Measurements from ENCODE around the gene MARK2.
A peak's percentile ranks its signal among the peaks of the same experiment; 100 is the strongest.
"Not testable (repeated sequence)": the region's sequence is repeated elsewhere in the genome, so short reads cannot be mapped to it uniquely, and the experiment has no call there.

Gene MARK2

DNA sequence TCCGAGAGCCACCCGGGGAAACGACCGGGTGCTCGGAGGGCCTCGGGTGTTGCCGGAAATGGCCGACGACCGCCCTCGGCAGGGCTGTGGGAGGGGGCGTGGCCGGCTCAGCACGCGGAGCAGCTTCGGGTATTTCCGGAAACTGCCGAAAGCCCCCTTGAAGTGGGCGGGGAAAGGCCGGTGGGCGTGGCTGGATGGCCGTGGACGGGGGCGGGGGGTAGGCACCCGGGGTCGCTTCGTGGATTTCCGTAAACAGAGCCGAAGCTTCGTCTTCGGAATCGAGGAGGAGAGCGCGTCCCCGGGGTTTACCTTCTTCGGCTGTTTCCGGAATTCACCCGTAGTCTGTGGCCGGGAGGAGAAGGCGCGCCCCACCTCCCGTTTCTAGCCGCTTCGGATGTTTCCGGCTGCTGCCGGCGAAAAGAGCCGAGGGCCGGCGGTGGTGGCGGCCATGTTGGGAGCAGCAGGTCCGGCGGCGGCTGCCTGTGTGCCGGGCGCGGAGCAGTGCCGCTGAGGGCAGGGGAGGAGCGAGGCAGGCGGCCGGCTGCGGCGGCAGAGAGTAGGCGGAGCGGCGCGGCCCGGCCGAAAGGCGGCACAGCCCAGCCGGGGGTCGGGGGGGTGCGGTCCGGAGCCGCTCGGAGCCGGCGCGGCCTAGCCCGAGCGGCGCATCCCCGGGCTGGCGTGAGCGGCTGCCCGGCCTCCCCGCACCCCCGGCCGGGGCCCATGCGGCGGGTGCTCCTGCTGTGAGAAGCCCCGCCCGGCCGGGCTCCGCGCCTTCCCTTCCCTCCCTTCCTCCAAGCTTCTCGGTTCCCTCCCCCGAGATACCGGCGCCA lies at the start of gene MARK2:
Gene MARK2 (plus strand): TSS at position 433 of the 830 bp plus-strand sequence. CDS start 397 bp downstream, at position 830.
- DNase-seq: peak; percentile 98

DNA sequence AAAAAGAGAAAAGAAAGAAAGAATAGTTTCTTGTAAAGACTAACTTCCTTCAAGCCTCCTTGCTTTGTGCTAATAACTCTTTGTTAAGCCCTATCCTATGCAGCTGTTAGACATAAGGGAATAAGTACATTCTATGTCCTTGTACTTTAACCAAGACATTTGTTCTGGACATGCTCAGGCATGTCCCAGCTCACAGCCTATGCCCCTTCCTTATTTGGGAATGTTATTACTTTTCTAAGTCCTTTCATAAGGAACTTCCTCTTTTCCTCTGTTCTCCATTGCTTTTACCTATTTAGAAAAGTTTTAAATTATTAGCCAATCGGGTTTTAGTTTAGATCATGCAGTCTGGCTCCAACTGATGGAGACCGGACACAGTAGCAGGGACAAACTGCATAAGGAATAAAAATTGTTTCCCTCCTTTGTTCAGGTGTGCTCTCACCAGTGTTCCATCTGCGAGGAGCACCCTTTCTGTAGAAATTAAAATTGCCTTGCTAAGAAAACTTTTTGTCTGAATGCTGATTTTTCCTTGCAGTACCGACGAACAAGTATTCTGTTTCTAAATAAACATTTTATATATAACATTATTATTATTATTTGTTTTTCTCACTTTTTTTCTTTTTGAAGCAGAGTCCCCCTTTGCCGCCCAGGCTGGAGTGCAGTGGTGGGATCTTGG lies 47.3 kb upstream of the MARK2 start:
- DNase-seq: no peak

DNA sequence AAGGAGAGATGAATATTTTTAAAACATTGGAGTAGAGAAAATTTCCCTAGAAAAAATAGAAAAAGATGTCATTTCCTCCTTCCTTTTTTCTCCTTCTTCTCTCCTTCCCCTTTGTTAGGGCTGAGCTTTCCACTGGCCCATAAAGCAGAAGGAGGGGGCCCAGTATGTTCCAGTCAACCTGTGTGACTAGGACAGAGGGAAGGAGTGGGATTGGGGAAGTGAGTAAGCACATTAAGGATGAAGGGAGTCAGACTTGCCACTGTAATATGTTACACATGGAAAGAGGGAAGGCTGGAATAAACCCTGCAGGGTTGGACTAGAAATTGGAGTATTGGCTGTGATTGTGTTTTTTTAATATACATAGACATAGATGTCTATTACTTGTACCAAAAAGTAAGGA lies 45.7 kb upstream of the MARK2 start:
- DNase-seq: no peak

DNA sequence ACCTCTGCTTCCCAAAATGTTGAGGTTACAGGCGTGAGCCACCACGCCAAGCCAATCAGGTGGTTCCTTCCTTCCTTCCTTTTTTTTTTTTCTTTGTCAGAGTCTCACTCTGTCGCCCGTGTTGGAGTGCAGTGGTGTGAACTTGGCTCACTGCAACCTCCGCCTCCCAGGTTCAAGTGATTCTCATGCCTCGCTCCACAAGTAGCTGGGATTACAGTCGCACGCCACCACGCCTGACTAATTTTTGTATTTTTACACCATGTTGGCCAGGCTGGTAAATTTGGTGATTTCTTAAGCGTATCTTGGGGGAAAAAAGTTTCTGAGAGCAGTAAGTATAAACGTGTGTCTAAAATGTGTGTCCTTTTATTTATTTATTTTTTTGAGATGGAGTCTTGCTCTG lies 43.8 kb upstream of the MARK2 start:
- DNase-seq: no peak

DNA sequence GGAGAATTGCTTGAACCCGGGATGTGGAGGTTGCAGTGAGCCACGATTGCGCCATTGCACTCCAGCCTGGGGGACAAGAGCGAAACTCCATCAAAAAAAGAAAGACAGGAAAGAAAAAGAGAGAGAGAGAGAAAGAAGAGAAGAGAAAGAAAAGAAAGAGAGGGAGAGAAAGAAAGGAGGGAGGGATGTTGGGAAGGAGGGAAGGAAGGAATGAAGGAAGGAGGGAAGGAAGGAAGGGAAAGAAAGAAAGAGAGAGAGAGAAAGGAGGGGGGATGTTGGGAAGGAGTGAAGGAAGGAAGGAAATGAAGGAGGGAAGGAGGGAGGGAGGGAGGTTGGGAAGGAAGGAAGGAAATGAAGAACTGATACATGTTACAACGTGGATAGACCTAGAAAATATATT lies 38.0 kb upstream of the MARK2 start:
- DNase-seq: no peak

DNA sequence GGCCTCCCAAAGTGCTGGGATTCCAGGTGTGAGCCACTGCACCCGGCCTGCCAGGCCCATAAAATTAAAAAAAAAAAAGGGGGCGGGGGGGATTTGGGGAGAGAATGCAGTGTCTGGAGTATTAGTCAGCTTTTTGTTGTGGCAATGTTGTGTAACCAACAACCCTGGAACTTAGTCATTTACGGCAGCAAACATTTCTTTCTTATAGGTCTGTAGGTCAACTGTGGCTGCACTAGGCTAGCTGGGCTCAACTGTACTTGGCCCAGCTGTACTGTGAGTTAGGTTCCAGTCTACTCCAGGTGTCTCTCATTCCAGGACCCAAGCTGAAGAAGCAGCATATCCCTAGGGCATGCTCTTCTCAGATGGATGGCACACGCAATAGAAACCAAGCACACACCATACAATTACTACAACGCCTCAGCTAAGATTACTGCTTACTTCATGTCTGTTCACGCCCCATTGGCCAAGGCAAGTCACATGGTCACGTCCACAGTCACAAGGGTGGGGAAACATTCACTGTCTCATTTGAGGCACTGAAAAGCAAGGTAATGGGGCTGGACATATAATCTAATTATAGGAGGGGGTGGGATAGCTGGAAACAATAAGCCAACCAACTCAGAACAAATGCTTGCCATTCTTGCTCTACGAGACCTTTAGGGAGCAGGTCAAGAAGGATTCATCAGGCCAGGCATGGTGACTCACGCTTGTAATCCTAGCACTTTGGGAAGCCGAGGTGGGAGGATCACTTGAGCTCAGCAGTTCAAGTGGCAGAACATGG lies 36.1 kb upstream of the MARK2 start:
- peak; percentile 46 for DNase-seq

DNA sequence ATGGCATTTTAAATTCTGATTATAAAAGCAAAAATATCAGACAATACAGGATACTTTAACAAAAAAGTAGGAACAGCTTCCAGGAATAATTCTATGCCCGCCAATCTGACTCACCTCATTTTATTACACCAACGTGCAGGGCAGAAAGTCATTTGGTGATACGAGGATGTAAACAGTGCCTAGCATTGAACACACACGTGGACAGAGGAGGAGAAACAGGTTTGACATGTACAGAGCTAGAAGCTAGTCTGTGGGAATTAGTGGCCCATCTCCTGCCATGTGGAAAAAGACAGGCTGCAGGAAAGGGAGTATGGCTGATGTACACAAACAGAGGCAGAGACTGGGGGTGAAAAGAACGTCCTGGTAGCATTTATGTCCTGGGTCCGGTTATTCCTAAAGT lies 34.7 kb upstream of the MARK2 start:
- DNase-seq: no peak

DNA sequence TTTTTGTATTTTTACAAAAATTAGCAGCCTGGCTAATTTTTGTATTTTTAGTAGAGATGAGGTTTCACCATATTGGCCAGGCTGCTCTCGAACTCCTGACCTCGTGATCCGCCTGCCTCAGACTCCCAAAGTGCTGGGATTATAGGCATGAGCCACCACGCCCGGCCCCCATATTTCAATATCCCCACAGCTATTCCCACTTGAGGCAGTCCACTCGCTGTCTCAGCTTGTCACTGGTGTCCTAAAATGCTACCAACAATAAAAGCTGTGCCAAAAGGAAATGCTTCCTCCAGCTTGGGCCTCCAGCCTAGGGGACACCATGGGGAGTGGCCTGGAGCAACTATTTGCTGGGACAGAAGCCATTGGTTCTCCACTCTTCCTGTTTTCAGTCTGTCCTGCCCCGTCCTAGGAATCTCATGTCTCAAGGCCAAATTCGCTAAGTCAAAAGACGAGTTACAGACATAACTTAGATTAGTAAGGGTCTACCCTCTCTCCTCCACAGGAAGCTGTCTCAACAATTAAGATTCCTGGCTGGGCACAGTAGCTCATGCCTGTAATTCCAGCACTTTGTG lies 33.0 kb upstream of the MARK2 start:
- peak; percentile 19 for DNase-seq

DNA sequence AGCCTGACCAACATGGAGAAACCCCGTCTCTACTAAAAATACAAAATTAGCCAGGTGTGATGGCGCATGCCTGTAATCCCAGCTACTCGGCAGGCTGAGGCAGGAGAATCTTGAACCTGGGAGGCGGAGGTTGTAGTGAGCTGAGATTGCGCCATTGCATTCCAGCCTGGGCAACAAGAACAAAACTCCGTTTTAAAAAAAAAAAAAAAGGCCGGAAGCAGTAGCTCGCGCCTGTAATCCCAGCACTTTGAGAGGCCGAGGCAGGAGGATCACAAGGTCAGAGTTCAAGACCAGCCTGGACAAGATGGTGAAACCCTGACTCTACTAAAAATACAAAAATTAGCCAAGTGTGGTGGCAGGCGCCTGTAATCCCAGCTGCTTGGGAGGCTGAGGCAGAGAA lies 28.5 kb upstream of the MARK2 start:
- not testable (repeated sequence) for DNase-seq

DNA sequence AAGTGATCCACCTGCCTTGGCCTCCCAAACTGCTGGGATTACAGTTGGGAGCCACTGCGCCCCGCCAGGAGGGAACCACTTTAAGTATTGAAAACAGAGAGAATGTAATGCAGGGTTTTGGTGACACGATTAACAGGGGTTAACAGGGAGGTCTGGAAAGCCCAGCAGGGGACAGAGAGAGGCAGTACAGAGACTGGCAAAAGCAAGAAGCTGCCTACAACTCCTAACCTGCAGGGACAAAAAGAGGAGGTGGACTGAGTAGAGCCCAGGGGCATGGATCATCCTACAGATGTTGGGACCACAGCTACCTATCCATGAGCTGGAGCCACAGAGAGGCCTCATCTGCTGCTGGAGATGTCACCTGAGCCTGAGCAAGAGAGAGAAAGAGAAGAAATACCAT lies 27.4 kb upstream of the MARK2 start:
- no peak for DNase-seq

DNA sequence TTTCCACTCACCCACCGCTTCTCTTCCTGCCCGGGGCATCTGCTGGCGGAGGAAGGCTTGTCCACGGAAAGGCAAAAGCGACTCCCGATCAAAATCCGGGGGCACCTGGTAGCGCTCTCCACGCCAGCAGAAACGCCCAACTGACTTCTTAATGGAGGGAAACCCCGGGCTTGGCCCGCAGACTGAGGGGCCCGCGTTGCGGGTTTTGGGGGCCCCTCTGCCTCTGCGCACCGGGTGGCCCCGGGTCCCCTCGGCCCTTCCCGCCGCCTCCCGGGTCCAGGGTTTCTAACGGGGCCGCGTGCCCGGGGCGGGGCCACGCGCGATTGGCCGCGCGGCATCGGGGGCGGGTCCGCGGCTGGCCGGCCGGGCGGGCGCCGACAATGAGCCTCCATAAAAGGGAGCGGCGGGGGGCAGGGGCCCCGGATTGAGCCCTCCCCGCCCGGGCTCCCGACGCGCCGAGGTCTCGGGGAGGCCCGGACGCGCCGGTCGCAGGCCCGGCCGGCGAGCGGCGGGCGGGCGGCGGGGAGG lies 25.8 kb upstream of the MARK2 start, which contains the start of gene SPINDOC:
Gene SPINDOC (plus strand): TSS at position 422 of the 528 bp plus-strand sequence. CDS start 231 bp downstream, outside the sequence.
- peak; percentile 76 for DNase-seq

DNA sequence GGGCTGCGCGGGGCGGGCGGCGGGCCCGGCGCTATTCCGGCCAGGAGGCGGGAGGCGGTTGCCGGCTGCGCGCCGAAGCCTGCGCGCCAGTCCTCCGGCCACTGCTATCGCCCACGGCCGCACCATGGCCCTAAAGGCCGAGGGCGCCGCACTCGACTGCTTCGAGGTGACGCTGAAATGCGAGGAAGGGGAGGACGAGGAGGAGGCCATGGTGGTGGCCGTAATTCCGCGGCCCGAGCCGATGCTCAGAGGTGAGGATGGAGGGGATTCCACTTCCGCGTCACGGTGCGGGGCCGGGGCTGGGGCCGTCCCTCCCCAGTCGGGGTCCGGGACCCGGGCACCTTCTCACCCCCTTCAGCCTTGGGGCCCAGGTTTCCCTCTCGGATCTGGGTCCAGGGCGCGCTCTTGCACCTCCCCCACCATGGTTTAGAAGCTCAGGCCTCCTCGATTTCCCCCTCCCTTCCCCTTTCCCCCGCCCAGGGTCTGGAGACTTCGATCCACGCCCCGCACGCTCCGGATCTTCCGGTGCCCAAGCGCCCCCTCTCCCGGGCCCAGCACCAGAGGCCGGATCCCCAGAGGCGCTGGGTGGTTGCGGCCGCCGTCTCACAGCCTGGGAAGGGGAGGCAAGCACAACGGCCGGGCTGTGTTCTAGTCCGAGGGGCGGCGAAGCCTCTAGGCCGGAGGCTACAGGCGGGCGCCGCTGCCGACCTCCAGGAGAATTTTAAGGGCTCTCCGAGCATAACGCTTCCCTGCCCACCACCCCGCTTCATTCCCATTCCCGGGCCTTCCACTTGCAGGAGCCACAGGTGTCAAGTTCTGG lies 25.1 kb upstream of the MARK2 start:
- DNase-seq: peak; percentile 59

DNA sequence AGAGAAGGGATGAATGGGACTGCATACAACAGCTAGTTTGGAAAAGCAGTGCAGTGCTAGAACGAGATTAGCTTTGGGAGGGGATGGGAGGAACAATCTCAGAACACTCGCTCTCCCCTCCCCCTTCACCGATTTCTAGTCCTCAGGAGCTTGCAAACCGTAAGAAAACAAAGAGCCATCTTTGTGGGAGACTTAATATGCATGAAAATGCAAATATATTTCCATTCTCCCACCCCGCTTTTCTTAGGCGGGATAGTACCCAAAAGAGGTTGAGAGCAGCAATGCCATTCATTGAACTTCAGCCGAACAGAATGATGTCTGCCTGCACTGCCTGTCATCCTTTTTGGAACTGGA lies 24.6 kb upstream of the MARK2 start:
- no peak for DNase-seq

DNA sequence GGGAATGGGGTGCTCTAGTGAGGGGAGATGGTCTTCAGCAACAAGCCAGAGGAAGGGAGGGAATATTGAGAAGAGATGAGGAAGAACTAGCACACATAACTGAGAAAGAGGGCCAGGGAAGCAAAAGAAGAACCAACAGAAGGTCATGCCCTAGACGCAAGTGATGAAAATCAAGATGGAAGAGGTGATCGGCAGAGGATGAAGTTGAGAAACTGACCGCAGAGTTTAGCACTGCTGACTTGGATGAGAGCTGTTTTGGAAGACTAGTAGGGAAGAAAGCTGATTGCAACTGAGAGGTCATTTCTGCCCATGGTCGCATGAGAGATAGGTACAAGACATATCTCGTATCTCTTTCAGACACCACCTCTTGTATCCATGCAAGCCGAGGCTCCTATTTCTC lies 22.7 kb upstream of the MARK2 start:
- DNase-seq: no peak

DNA sequence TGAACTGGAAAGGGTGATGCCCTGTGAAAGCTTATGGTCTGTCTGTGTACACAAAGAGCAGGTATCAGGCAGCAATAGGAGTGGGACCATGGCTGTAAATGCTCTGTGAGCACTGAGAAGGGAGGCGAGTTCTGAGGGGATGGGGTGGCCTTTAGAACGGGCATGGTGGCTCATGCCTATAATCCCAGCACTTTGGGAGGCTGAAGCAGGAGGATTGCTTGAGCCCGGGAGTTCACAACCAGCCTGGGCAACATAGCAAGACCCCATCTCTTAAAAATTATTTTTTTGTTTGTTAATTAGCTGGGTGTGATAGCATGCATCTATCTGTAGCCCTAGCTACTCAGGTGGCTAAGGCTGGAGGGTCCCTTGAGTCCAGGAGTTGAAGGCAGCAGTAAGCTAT lies 22.2 kb upstream of the MARK2 start:
- no peak for DNase-seq

DNA sequence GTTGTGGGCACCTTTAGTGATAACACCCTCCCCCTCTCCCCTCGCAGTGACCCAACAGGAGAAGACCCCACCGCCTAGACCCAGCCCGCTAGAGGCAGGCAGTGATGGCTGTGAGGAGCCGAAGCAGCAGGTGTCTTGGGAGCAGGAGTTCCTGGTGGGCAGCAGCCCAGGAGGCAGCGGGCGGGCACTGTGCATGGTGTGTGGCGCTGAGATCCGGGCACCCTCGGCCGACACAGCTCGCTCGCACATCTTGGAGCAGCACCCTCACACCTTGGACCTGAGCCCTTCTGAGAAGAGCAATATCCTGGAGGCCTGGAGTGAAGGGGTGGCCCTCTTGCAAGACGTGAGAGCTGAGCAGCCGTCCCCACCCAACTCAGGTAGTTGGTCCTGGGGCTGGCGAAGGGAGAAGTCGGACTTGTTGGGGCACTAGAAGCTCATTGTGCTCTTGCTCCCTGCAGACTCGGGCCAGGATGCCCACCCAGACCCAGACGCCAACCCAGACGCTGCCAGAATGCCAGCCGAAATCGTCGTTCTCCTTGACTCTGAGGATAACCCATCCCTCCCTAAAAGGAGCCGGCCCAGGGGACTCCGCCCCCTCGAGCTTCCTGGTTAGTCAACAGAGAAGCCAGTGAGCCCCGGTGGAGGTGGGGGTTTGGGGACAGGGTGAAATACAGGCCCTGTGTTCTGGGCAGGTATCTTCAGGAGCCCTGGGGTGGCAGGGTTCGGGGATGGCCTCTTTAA lies 21.0 kb upstream of the MARK2 start:
- no peak for DNase-seq

DNA sequence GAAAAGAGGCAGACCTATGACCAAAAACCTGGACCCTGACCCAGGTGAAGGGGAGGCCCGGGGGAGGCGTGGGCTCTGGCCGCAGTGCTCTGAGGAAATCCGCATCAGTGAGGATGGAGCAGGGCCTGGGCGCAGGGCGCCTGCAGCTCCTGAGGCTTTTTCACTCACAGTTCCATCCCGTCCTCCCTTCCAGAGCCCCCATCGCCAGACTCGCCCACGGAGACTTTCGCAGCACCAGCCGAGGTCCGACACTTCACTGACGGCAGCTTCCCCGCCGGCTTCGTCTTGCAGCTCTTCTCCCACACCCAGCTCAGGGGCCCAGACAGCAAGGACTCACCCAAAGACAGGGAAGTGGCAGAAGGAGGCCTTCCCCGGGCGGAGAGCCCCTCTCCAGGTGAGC lies 20.3 kb upstream of the MARK2 start:
- DNase-seq: no peak

DNA sequence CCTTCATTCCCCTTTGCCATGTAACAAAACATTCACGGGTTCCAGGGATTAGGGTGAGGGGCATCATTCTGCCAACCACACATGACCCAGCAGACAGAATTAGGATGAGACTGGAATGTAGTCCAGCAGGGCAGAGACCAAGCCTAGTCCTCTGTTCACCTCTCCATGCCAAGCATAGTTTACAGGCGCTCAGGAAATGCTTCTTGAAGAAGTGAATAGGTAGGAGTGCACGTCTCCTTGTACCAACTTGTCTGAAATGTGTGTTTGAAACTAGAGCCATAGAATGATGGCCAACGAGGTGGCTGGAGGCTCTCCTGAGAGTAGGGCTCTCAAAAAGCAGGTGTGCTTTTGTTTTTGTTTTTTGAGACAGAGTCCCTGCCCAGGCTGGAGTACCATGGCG lies 17.5 kb upstream of the MARK2 start:
- DNase-seq: no peak

DNA sequence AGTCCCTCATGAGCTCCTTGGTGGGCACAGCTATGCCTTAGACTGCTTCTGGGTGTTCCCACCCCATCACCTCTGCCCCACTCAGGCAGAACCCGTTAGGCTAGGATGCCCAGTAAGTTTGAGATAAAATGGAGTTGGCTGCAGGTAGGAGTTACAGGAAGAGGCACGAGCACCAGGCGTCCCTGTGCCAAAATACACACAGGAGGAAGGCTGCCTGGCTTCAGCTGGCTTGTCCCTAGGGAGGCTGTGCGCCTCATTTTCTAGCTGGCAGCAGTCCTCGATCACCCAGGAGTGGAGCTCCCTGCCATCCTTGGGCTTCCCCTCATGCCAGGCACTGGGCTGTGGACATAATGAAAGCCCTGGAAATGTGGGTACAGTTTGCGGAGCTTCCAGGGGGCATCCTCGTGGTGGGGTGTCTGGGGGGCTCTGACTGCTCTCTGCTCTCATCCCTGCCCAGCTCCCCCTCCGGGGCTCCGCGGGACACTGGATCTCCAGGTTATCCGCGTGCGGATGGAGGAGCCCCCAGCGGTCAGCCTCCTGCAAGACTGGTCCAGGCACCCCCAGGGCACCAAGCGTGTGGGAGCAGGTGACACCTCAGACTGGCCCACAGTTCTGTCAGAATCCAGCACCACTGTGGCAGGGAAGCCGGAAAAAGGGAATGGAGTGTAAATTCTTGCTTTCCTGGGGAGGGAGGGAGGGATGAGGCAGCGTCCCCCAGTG lies 12.3 kb upstream of the MARK2 start:
- no peak for DNase-seq

DNA sequence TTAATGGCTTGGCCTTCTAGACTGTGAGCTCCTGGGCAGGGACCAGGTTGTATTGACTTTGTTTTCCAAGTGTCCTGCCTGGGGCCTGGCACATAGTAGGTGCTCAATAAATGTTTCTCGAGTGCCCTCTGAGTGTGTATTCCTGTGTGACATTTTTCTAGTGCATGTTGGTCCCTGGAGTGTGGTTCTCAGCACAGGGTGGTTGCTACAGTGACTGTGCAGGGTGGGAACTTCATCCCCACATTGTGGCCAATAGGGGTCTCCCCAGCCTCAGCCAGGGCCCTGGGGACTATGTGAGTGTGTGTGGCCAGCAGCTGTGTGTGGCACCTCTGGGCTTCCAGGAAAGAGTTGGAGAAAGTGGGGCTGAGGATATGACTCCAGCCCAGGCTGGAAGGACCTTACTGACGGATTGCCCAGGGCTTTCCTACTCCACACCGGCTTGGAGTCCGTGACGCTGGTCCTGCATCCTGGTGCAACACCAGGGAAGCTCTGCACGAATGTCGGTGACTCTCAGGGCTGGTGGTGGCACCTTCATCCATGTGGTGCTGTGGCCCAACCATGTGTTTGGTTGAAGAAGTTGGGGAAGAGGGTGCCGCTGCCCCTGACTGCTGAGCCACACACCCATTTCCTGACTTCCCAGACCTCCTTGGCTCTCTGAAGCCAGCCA lies 9.0 kb upstream of the MARK2 start:
- DNase-seq: peak; percentile 50

Data from fibroblast of skin of right quadriceps (primary cell).